ENCODE results near the gene OR2AJ1.

The OR2AJ1 gene

DNA sequence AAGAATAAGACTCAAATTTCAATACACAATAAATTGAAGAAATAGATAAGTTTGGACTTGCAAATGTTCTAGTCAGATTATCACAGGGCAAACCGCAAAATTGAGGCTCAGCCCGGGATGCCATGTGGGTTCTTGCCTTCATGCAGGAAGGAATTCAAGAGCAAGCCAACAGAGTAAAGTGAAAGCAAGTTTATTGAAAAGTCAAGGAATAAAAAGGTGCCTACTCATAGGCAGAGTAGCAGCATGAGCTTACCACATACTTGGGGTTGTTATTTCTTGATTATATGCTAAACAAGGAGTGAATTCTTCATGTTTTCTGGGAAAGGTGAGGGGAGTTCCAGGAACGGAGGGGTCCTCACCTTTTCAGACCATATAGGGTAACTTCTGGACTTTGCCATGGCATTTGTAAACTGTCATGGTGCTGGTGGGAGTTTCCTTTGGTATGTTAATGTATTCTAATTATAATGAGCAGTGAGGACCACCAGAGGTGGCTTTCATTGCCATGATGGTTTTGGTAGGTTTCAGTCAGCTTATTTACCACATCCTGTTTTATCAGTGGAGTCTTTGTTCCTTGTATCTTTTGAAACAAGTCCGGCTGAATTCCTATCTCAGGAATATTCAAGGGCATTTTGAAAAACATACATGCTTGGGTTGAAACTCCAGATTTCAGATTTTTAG, 38.4 kb downstream of the OR2AJ1 start:
- no peak for DNase-seq

DNA sequence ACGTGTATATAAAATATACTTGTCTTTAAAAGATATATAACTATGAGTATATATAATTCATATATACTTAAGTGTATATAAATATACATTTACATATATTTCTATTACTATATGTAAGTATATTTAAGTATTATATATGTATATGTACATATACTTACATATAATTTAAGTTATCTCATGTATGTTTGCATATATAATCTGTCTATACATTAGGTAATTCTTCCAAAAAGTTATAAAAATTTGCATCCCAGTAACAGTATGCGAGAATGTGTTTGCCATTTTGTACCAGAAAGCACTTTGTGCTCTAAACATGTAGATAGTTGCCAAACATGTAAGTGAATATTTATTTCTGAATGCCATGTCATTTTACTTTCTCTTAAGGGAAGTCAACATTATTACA, 40.2 kb downstream of the OR2AJ1 start, which contains the start of gene OR2AK2:
Gene OR2AK2 (plus strand): TSS at position 301 of the 400 bp plus-strand sequence. CDS start 144 bp downstream, outside the sequence.
- DNase-seq = no peak

DNA sequence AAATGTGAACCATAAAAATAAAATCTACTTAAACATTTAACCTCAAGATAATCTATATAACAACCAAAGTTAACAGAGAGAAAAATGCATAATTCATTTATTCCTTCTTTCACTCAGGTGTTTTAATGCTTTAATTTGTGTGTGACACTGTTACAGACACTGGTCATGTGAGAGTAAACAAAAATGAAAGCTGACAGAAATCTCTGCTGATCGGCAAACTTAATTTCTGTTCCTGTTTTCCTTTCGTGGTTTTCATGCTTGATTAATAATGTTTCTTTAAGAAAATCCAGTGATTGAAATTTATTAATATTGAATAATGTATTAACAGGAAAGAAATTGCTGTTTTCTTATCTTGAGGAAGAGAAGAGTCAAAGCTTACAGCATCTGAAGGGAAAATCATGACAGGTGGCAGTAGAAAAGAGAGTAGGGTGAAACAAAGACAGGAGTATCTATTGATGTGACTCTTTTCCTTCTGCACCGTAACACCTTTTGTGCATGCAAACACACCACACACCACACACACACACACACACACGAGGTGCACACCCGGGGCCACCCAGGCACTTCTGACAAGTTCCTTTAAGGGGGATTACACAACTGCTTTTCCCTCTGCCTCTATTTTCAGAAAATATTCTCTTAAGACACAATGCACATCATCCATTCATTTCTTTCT, 42.0 kb downstream of the OR2AJ1 start:
- no peak for DNase-seq

Measured in SW 1271 (cell line).